Dermis blood vessel endothelial cell (primary cell): ENCODE measurements around the gene PBLD. TPM values are rescaled to one million over a fixed set of nuclear protein-coding genes. Genes with fewer than 3 reads are reported as not detected.

ENCODE experiments used
- DNase-seq: peaks from one replicate; pipeline ENCODE4 v3.0.0; 2010
- total RNA-seq: library from RNA; depleted of rRNA; stranded (reverse); fragments of >200 nt; gene quantifications from 2 replicates; pipeline ENCODE4 v1.2.3, GENCODE V29; 2014

PBLD gene
- 3.1 and 4.4 TPM in 2 replicates for total RNA-seq

DNA sequence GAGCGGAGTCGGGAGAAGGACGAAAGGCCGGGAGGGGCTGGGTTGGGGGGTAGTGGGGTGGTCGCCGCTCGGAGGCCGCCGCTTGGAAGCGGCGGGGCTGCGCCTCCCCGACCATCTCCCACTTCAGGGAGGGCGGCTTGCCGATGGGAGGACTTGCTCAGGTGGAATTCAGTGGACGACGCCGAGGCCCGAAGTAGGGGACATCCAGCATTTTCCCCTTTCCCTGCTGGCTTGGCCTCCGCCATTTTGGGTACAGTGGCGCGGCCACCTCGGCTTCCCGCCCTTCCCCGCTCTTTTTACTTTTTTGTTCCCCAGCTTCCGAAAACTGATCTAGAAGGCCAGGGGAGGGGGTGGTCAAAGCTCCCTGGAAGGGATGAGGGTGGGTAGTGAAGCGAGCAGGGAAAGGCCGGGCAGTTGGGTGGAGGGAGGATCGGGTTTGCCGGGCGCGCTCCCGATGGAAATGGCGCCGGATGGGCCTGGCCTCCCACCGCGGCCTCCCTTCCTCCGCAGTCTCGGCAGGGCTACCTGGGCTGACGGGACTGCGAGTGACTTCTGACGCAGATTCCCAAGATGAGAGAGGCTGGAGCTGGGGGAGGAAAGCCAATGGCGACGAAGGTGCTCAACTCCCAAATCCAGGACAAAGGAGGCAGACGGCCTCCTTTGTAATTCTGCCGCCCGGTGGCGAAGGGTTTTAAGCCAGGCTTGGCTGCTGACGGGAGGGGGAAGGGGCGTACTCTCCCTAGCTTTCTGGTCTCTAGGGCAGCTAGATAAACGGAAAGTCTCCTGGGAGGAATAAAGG is at the start of gene PBLD:
PBLD (minus strand) TSS at position 670 of the 799 bp plus-strand sequence. CDS start 26,084 bp downstream, outside the sequence.
- peak; percentile 88 for DNase-seq

DNA sequence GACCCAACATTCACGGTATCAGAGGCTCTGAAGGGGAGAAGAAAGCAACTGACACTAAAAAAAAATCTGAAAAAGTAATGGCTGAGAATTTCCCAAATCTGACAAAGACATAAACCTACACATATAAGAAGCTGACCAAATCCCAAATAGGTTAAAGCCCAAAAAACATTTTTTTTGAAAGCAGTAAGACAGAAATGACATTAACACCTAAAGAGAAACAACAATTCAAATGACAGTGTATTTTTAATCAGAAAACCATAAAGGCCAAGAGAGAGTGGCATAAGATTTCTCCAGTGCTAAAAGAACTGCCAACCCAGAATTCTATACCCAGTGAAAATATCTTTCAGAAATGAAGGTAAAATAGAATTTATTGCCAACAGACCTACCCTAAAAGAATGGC is 38.9 kb upstream of the PBLD start:
- no peak for DNase-seq

DNA sequence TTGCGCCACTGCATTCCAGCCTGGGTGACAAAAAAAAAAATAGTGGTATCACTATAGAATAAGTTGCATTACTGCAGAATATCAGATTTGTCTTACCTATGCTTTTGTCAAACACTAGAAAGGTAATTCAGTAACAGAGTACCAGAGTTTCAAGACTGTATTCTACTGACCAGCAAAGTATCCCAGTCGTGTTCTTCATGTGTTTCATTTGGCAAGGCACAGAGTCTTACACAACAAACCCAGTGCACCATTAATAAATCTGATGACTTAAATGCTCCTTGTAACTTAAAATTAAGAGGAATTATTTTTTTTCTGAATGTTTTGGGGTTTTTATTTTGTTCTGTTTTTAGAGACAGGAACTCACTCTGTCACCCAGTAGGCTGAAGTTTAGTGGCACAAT is 34.4 kb upstream of the PBLD start:
- DNase-seq = no peak

DNA sequence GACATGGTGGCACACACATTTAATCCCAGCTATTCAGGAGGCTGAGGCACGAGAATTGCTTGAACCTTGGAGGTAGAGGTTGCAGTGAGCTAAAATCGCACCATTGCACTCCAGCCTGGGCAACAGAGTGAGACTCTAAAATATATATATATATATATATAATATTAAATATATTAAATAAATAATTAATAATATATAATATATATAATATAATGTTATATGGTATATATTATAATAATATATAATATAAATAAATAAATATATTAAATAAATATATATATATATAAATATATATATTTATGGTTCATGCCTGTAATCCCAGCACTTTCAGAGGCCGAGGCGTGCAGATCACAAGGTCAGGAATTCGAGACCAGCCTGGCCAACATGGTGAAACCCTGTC is 33.9 kb upstream of the PBLD start:
- DNase-seq = no peak

DNA sequence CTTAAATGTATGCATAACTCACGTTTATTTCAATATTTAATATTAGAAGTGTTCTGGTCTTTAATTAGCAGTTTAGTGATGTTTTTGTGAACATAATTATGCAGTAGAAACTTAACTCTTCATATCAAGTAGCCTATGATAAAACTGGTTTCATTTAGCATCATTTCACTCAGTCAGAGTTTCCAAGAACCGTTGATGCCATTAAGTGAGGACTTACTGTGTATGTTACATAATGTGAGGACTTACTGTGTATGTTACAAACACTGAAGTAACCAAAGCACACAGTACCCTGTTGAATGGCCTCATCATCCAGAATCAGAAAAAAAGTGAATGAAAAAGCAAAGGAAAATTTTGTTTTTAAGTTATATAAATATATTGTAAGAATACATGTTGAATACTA is 32.9 kb upstream of the PBLD start:
- no peak for DNase-seq

DNA sequence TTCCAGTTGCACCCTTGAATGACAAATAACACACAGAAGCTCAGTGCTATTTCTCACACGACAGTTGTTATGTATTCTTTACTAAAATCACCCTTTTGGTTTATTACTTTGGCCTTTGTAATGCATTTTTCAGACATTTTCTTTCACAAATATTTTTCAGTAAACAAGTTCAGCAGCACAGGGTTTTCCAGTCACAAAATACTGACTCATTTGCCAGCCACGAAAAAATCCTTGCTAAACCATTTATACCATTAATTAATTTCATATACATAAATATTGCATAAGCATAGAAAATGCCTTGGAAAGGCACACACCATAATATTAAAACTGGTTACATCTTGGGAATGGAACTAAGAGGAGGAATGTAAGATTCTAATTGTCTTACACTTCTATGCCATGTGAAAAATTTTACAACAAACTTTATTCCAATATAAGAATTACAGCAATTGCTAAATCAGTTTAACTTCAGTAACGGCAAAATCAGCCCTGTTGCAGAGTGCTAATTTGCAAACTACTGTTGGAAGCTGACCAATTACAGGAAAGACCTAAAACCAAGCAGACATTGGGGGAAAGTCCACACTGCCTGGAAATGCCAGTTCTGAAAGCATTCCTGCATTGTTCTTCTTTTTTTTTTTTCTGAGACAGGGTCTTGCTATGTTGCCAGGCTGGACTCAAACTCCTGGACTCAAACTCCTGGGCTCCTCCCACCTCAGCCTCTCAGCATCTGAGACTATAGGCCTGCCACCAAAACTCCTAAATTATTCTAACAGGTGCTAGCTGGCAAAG is 31.6 kb upstream of the PBLD start:
- DNase-seq = no peak

DNA sequence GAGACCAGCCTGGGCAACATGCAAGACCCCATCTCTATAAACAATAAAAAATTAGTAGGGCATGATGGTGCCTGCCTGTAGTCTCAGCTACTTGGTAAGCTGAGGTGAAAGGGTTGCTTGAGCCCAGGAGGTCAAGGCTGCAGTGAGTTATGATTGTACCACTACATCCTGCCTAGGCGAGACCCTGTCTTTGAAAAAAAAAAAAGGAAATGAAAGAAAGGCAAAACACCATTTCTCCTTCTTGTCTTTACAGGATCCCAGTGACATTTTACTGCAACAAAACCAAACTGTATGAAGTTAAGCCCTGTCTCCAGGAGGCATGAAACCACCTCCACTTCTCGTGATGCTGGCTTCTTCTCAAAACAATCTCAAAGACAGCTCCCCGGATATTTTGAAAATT is 29.9 kb upstream of the PBLD start:
- no peak for DNase-seq

DNA sequence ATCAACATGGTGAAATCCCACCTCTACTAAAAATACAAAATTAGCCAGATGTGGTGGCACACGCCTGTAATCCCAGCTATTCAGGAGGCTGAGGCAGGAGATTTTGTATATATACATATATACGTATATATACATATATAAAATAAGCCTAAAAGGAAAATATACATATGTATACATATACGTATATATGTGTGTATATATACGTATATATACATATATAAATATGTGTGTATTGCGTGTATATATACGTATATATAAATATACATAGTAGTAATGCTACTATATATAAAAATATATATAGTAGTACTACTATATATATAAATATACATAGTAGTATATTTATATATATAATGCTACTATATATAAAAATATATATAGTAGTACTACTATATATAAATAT is 26.5 kb upstream of the PBLD start:
- DNase-seq = no peak

DNA sequence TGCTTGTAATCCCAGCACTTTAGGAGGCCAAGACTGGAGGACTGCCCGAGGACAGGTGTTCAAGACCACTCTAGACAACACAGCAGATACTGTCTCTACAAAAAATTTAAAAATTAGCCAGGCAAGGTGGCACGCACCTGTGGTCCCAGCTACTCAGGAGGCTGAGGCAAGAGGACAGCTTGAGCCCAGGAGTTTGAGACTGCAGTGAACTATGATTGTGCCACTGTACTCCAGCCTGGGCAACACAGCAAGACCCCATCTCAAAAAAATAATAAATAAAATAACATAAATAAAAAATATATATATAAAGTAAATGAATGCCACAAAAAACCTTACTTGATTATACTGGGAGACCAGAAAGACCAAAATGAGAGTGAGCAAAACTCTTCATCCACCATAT is 20.8 kb upstream of the PBLD start:
- no peak for DNase-seq

DNA sequence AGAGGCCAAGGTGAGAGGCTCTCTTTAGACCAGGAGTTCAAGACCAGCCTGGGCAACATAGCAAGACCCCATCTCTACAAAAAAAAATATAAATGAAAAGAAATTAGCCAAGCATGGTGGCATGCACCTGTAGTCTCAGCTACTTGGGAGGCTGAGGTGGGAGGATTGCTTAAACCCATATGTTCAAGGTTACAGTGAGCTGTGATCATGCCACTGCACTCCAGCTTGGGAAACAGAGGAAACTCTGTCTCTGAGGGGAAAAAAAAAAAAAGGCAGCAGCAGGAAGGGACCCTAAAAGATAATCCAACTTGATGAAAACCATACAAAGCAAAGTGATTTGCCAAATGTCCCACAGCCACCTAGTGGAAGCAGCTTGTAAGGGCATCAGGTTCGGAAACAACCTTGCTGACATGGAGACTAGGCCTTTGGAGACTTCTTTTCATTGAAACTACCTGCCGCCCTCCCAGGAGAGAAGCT is 15.6 kb upstream of the PBLD start:
- peak; percentile 76 for DNase-seq

DNA sequence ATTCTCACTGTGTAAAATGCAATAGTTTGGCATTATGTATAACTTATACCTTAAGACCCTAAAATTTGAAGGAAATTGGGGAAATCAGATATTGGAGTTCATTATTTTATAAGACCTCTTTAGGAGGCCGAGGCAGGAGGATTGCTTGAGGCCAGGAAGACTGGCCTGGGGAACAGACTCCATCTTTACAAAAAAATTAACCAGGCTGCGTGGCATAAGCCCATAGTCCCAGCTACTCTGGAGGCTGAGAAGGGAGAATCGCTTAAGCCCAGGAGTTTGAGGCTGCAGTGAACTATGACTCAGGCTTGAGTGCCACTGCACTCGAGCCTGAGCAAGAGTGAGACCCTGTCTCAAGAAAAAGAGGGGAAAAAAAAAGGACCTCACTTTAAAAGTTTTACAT is 14.0 kb upstream of the PBLD start:
- no peak for DNase-seq

DNA sequence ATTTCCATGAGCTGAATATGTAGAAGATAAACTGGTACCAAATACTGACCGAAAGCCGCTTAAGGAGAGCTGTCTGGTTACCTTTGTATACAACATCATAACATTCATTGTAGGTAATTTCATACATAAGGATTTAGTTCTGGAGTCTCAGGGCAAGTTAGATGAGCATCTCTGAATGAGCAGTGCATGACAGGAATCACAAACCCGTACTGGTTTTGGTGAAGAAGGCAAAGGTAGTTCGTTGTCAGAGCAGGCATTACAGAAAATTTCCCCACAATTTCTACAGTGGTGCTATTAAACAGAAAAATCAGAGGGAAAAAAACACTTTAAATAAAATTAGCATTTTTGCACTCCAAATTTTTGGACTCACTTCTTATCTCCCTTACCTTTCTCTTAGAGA is 12.9 kb upstream of the PBLD start:
- no peak for DNase-seq

DNA sequence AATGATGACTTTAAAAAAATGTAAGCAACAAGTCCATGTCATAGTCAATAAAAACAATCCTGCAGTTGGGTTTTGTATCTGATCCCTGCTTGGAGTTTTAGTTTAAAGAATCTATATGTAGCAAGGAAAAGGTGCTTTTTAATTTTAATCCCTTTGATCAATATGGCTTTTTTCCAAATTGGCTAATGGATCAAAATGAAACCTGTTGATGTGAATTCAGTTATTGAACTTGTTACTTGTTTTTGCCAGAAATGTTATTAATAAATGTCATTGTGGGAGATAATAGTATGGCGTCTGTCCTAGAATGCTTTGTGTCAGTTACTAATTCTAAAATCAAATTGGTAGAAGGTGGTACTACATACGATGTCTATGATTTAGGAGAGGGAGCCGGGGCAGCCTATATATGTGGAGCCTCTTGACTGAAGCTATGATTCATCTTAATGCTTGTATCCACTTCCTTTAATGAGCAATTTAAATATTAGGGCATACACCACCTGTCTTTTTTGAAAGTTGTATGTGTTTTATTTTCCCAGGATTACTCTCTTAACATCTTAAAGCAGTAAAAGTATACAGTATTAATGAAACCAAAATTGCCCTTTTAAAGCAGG is 10.3 kb upstream of the PBLD start:
- no peak for DNase-seq

DNA sequence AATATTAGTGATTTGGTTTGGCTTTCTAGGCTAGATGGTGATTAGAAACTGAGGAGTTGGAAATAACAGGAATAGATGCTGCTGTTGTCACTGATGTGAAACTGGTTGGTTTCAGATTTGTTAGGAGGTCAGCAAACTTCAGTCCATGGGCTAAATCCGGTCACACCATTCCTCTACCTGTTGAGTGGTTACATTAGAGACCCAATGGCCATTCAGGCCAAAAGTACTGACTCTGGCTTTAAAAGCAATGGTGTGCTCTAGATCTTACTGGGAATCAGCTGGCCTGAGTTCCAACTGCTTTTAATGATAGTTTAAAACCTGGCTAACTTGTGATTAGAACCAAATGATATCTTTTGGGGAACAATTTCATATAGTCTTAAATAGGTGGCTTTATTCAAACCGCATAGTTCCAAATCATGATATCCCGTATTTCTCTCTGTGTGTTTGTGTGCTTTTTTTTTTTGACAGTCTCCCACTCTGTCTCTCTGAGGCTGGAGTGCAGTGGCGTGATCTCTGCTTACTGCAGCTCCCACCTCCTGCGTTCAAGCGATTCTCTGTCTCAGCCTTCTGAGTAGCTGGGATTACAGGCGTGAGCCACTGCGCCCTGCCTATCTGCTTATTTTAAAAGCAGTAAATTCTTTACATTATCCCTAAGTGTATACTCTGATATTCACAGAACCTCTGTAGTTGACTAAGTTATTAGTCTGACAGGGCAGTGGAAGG is 7.8 kb upstream of the PBLD start:
- no peak for DNase-seq

DNA sequence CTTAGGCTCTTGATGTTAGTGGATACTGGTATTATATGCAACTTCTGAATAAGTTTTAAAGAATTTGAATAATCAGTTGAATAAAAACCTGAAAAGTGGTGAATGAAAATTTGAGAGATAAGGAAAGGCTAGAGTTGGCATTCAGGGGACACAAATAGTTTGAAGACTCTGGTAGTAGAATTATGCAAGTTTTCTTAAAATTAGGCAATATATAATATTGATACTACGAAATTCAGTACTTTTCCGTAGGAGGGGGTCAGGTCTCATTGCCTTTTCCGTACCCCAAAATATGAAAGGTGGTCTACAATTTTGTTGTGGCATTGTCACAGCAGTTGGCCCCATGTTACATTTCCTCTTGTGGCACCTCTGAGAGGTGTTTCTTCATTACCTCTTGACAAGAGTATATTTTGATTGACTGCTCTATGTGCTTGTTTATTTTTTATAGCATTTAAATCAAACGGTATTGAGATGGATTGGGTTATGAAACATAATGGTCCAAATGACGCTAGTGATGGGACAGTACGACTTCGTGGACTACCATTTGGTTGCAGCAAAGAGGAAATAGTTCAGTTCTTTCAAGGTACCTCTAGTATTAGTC is 4.1 kb upstream of the PBLD start:
- no peak for DNase-seq

DNA sequence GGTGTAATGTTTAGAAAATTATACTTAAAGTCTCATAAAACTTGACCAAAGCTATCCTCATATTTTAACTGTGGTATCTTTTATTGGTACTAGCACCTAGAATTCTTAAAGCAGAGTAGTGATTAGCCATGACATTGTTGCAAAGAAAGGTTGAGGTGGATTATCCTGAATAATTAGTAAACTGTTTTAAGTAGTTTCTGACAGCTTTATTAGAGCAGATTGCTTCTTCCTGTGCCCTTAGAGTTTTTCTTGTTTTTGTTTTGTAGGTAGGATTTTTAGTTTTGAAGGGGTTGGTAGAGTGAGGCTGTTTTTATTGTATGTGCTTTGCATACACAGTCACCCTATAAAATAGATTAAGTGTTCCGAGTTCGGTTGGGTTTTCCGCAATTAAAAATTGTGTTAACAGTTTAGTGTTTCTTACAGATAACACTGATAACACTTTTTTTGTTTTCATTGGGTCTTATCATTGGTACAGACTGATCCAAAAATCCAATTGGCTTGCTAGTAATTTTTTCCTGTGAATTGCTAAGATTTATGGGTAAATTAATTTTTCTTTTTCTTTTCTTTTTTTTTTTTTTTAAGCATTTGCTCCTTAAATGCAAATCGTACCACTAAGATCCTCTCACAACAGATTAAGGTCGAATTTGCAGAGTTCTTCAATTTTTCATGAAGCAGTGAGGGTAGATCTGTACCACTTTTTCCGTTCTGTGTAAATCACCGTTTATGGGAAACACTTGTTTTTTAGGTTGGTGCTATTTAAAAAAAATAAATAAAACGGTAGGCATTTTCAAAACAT is 2.1 kb upstream of the PBLD start:
- no peak for DNase-seq

DNA sequence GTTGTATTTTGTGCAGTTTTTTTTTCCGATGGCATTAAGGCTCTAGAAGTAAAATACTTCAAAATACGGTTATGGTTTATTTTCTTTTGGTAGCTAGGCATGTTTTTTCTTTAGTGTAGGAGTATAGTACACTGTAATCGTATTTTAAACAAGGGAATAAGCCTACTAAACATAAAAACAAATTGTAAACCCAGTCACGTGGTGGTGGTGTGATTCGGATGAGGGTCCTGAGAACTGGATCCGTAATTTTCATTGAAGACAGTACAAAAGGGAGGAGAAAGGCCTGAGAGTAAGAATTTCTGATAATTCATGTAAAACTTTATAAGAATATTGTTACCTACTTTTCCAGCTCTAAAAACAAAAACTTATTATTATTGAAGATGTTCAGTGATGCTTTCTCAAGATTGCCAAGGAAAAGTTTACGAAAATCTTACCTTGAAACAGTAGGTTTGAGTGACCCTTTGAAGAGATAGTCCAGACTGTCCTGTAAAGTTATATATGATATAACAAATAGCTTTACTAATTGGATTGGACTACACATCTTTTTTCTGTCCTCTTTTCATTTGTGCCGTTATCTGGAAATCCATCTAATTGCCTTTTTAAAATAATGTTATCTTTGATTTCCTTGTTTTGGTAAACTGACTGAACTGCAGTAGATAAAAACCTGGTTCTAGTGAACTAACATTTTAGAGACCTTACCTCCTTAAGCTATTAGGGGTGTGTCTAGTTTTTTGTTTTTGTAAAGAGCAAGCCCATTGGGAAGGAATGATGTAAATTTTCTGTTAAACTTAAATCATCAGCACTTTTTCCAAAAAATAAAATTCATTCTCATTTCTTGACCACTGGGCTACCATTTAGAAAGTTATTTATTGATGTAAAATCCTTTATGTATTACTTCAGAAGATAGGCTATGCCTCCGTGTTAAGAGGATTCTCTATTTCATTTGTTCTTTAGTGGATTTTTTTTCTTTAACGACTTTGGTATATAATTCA is 1.0 kb upstream of the PBLD start:
- peak; percentile 13 for DNase-seq

DNA sequence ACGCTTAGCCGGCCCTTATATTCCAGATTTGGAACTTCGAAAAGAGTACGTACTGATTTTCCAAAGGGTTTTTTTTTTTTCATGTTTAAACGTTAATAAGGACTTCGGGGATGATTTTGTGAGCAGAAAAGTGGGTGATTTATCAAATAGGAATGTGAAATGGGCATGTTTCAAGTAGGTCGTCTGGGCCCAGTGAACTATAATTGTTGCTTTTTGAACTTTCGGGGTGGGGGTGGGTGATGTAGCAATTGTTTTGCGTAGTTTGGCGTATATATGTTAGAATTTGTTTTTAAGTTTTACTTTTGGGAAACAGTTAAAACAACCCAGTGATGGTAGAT is 299 bp upstream of the PBLD start:
- no peak for DNase-seq

DNA sequence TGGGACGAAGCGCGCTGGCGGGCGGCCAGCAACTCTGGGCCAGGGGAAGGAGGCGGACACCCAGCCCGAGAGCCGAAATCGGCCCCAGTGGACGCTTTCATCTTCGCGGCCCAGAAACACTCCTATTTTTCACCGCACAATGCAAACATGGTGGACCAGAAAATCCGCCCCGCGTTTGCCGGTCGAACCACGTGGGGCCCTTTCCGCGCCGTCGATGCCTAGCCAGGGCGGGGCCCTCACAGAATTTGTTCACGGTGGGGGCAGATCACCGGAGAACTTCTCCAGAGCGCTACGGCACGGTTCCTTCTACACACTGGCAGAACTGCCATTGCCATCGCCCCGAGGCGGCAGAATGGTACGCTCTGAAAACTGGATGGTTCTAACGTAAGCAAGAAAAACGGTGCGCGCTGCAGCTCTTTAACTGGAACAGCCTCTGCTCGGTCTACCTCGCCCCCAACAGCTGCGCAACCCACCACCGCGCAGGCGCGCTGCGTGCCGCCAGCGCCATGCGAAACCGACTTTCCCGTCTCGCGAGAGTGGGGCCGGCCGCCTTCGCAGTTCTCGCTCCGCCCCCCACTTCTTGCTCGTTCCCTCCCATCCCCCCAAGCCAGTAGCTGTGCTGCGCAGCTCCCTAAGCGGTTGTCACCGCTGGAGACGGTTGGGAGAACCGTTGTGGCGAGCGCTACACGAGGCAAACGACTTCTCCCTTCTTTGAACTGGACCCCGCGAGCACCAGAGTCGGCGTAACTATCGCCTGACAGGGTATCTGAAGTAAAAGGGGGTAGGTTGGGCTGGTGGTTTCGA is 1.1 kb downstream of the PBLD start, which contains the start of gene HNRNPH3:
HNRNPH3 (plus strand) TSS at position 610 of the 804 bp plus-strand sequence. CDS start 5,158 bp downstream, outside the sequence.
- DNase-seq = peak; percentile 99
